ENCODE results near the gene SEC61A2.

SEC61A2 gene

GRCh38 chr10:12214093-12214492 lies 84.6 kb downstream of the SEC61A2 start:
- Histone ChIP-seq H3K4me1 (ENCODE audit: insufficient read depth, low read length) (peaks cover 3% of the 10 kb centered on the region), H3K4me3 (ENCODE audit: low read length) (no peak overlapping the region), H2AFZ (ENCODE audit: low read depth, low read length) (no peak overlapping the region), H3K9me3 (ENCODE audit: low read length) (peaks cover 8% of the 10 kb centered on the region), H3K36me3 (ENCODE audit: insufficient read depth, low read length) (peaks cover 63% of the 10 kb centered on the region), H3K27me3 (ENCODE audit: insufficient read depth, low read length) (no peaks in the 10 kb centered on the region)

DNA sequence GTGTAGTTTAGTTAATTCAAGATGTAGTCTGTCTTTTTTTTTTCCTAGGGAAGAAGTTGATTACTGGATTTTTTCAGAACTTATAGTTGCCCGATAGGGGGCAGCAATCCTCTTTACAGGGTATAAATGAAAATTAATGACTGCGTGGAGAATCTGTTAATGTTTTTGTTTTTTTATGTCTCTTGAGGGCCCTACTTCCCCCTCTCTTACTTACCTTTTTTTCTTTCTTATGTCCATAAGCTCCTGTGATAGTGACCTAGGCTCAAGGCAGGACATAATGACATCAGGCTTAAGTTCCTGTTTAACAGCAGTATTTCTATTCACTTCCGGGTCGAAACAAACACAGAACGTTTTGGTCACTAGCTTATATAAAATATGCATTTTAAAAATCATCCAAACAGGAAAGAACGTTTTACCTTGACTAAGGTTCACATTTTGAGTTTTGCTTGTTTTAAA lies 85.3 kb downstream of the SEC61A2 start:
- H3K4me1 ChIP-seq (ENCODE audit: insufficient read depth, low read length): peaks cover 3% of the 10 kb centered on the region
- H3K27me3 ChIP-seq (ENCODE audit: insufficient read depth, low read length): no peaks in the 10 kb centered on the region
- no peak overlapping the region for H2AFZ ChIP-seq (ENCODE audit: low read depth, low read length)
- peaks cover 63% of the 10 kb centered on the region for H3K36me3 ChIP-seq (ENCODE audit: insufficient read depth, low read length)
- H3K4me3 ChIP-seq (ENCODE audit: low read length): no peak overlapping the region
- peaks cover 8% of the 10 kb centered on the region for H3K9me3 ChIP-seq (ENCODE audit: low read length)
